HG03575 (cell line): ENCODE measurements around the gene TMEM40.

ENCODE experiments used
- ATAC-seq: cut with Tn5 transposase; IDR thresholded peaks from one replicate; pipeline ENCODE4 v1.9.1; 2021; ENCODE audit not compliant: unreplicated experiment, insufficient number of reproducible peaks, low FRiP score; ENCODE audit errors: extremely low read depth

TMEM40 gene

GRCh38 chr3:12695916-12696315, 63.1 kb downstream of the TMEM40 start:
- ATAC-seq, result no peak

- no peak for ATAC-seq
Measured at GRCh38 chr3:12695112-12695511, 63.9 kb downstream of the TMEM40 start.

GRCh38 chr3:12692444-12692843, 66.6 kb downstream of the TMEM40 start:
- no peak for ATAC-seq

- no peak for ATAC-seq
Measured at GRCh38 chr3:12689997-12690711, 68.9 kb downstream of the TMEM40 start.

- ATAC-seq, result no peak
Measured at GRCh38 chr3:12687948-12688347, 71.1 kb downstream of the TMEM40 start.

- ATAC-seq, result no peak
Measured at GRCh38 chr3:12686096-12686495, 73.0 kb downstream of the TMEM40 start.
